Natural killer cell treated with Interleukin-12 subunit alpha and Interleukin-12 subunit beta and Interleukin-15 and Interleukin-18, amount 100 ng/mL, for 72 hours (primary cell): ENCODE data around the gene C5. TPM values are rescaled to one million over a fixed set of nuclear protein-coding genes. Genes with fewer than 3 reads are reported as not detected.

Experiments used
- ATAC-seq, 2 donors: fragments of 150-1000 bp; cut with Tn5 transposase in 1 of 2; sonication (Bioruptor Pico), chemical (Tn5 transposase) in 1 of 2; 2 replicates each; pipeline ENCODE4 v1.10.0; 2021
- DNase-seq: peaks from one replicate; pipeline ENCODE4 v3.0.0; 2022; ENCODE audit warnings: low spot score
- H3K27ac Mint-ChIP-seq, 2 donors: 1 replicate in 1 of 2; 2 replicates in 1 of 2; pipeline ENCODE4 v1.8.0; 2022; ENCODE audit warnings: mixed read lengths in 2 of 2, mild to moderate bottlenecking in 1 of 2, moderate library complexity in 1 of 2
- H3K27me3 Mint-ChIP-seq, 2 donors: 1 replicate in 1 of 2; 2 replicates in 1 of 2; pipeline ENCODE4 v1.8.0; 2022; ENCODE audit warnings: mixed read lengths in 2 of 2
- H3K36me3 Mint-ChIP-seq: one replicate; pipeline ENCODE4 v1.8.0; 2022; ENCODE audit warnings: mixed read lengths
- H3K4me1 Mint-ChIP-seq, 2 donors: 1 replicate in 1 of 2; 2 replicates in 1 of 2; pipeline ENCODE4 v1.8.0; 2022; ENCODE audit warnings: low read depth in 2 of 2, mixed read lengths in 2 of 2, mild to moderate bottlenecking in 1 of 2
- H3K4me3 Mint-ChIP-seq: one replicate; pipeline ENCODE4 v1.8.0; 2022; ENCODE audit warnings: mixed read lengths
- H3K9me3 Mint-ChIP-seq: 2 replicates; pipeline ENCODE4 v1.8.0; 2022; ENCODE audit warnings: mixed read lengths
- total RNA-seq, 2 donors: library from RNA; stranded (reverse); gene quantifications; one replicate each; pipeline ENCODE4 v1.2.3, GENCODE V29; 2022

C5 gene
- total RNA-seq, 2 donors from 2014 or later = 0.88 to 1.0 TPM

- no peak for DNase-seq
- Mint-ChIP-seq H3K36me3 (no peaks in the 10 kb centered on the region), H3K4me1 (no peaks in the 10 kb centered on the region), H3K27me3 (no peaks in the 10 kb centered on the region), H3K27ac (no peak overlapping the region), H3K9me3 (no peaks in the 10 kb centered on the region), H3K4me3 (no peak overlapping the region)
- ATAC-seq = no peak
These were observed 90.1 kb downstream of the C5 start for GRCh38 chr9:120960001-120960400.

GRCh38 chr9:120956862-120957261 lies 93.2 kb downstream of the C5 start:
- H3K9me3 Mint-ChIP-seq = no peaks in the 10 kb centered on the region
- H3K27me3 Mint-ChIP-seq = no peaks in the 10 kb centered on the region
- H3K4me1 Mint-ChIP-seq = no peaks in the 10 kb centered on the region
- DNase-seq (no peak), ATAC-seq (no peak)
- no peaks in the 10 kb centered on the region for H3K36me3 Mint-ChIP-seq
- no peak overlapping the region for H3K4me3 Mint-ChIP-seq
- H3K27ac Mint-ChIP-seq = no peak overlapping the region

GRCh38 chr9:120951960-120952618 lies 98.0 kb downstream of the C5 start:
- H3K27me3 Mint-ChIP-seq = no peaks in the 10 kb centered on the region
- H3K4me1 Mint-ChIP-seq = no peaks in the 10 kb centered on the region
- no peak overlapping the region for H3K4me3 Mint-ChIP-seq
- no peaks in the 10 kb centered on the region for H3K9me3 Mint-ChIP-seq
- ATAC-seq (no peak), DNase-seq (no peak)
- no peaks in the 10 kb centered on the region for H3K36me3 Mint-ChIP-seq
- no peak overlapping the region for H3K27ac Mint-ChIP-seq

- Mint-ChIP-seq H3K4me1 (peaks cover 4 to 5% of the 10 kb centered on the region in 2 donors), H3K27ac (no peak overlapping the region), H3K9me3 (no peaks in the 10 kb centered on the region), H3K27me3 (no peaks in the 10 kb centered on the region), H3K36me3 (no peaks in the 10 kb centered on the region), H3K4me3 (no peak overlapping the region)
- ATAC-seq (no peak), DNase-seq (no peak)
These were observed 99.4 kb downstream of the C5 start for GRCh38 chr9:120950421-120951388.

- no peaks in the 10 kb centered on the region for H3K9me3 Mint-ChIP-seq
- H3K4me3 Mint-ChIP-seq = no peak overlapping the region
- H3K36me3 Mint-ChIP-seq = no peaks in the 10 kb centered on the region
- no peak for ATAC-seq
- H3K27me3 Mint-ChIP-seq = no peaks in the 10 kb centered on the region
- H3K4me1 Mint-ChIP-seq = peaks cover 4 to 6% of the 10 kb centered on the region in 2 donors
- DNase-seq = no peak
- no peak overlapping the region for H3K27ac Mint-ChIP-seq
These were observed 100.8 kb downstream of the C5 start for GRCh38 chr9:120949290-120949689.

- DNase-seq (no peak), ATAC-seq (no peak)
- Mint-ChIP-seq H3K4me1 (peaks cover 4 to 6% of the 10 kb centered on the region in 2 donors), H3K27ac (no peak overlapping the region), H3K27me3 (no peaks in the 10 kb centered on the region), H3K4me3 (no peak overlapping the region), H3K36me3 (no peaks in the 10 kb centered on the region), H3K9me3 (no peaks in the 10 kb centered on the region)
These were observed 101.3 kb downstream of the C5 start for GRCh38 chr9:120948824-120949223.

DNA sequence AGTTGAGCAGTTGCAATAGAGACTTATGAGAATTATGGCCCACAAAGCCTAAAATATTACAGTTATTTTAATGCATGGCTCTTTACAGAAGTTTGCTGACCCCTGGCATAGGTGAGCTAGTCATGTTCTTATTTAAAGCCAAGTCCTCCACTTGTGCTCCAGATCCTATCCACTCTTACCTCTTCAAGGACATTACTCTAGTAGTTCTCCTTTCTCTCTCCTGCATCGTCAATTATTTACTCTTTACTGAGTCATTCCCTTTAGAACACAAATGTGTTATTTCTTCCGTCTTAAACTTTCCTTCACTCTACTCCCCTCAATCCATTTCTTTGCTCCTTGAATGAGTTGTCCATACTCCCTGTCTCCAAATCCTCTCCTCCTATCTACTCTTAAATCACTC lies 102.9 kb downstream of the C5 start:
- Mint-ChIP-seq H3K4me1 (peaks cover 4 to 6% of the 10 kb centered on the region in 2 donors), H3K36me3 (no peaks in the 10 kb centered on the region), H3K27ac (no peak overlapping the region), H3K27me3 (no peaks in the 10 kb centered on the region), H3K4me3 (no peak overlapping the region), H3K9me3 (no peaks in the 10 kb centered on the region)
- no peak for ATAC-seq
- no peak for DNase-seq

- Mint-ChIP-seq H3K4me3 (no peak overlapping the region), H3K27ac (peak overlapping the region in 1 of 2 donors; percentile 10), H3K27me3 (peaks cover 0 to under 1% of the 10 kb centered on the region in 2 donors), H3K36me3 (no peaks in the 10 kb centered on the region), H3K4me1 (peaks cover 4 to 6% of the 10 kb centered on the region in 2 donors), H3K9me3 (no peaks in the 10 kb centered on the region)
- no peak for DNase-seq
- ATAC-seq = no peak
These were observed 103.8 kb downstream of the C5 start for GRCh38 chr9:120946259-120946658.

DNA sequence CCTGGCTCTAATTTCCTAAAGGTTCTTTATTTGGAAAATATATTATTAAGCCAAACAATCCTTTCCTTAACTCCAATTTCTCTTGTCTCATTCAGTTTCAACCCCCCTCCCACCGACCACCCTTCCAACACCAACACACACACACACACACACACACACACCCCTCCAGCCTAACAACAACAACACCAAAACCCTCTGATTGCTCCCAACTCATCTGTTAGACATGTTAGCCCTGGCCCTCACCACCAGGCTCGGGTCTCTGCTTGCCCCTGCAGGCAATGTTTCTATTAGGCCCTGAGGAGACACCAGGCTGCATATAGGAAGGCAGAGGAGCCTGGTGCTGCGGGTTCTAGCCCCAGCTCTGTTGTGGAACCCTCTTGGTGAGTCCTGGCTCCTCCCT lies 105.1 kb downstream of the C5 start:
- peaks cover 0 to 6% of the 10 kb centered on the region in 2 donors for H3K27me3 Mint-ChIP-seq
- H3K36me3 Mint-ChIP-seq = no peaks in the 10 kb centered on the region
- no peaks in the 10 kb centered on the region for H3K9me3 Mint-ChIP-seq
- peak overlapping the region in 1 of 2 donors; percentile 25 for H3K27ac Mint-ChIP-seq
- H3K4me1 Mint-ChIP-seq = peaks cover 4 to 6% of the 10 kb centered on the region in 2 donors
- DNase-seq (no peak), ATAC-seq (no peak)
- H3K4me3 Mint-ChIP-seq = no peak overlapping the region

- no peak for DNase-seq
- Mint-ChIP-seq H3K27me3 (peaks cover 0 to 6% of the 10 kb centered on the region in 2 donors), H3K36me3 (no peaks in the 10 kb centered on the region), H3K4me3 (no peak overlapping the region), H3K4me1 (peaks cover 4 to 6% of the 10 kb centered on the region in 2 donors), H3K9me3 (no peaks in the 10 kb centered on the region), H3K27ac (no peak overlapping the region)
- no peak for ATAC-seq
These were observed 105.6 kb downstream of the C5 start for GRCh38 chr9:120944434-120944843.

- no peak overlapping the region for H3K27ac Mint-ChIP-seq
- H3K9me3 Mint-ChIP-seq = no peaks in the 10 kb centered on the region
- H3K4me1 Mint-ChIP-seq = peaks cover 6% of the 10 kb centered on the region in 2 donors
- no peaks in the 10 kb centered on the region for H3K36me3 Mint-ChIP-seq
- no peak overlapping the region for H3K4me3 Mint-ChIP-seq
- peaks cover 0 to 6% of the 10 kb centered on the region in 2 donors for H3K27me3 Mint-ChIP-seq
- ATAC-seq (no peak), DNase-seq (no peak)
These were observed 107.7 kb downstream of the C5 start for GRCh38 chr9:120942186-120943001.

DNA sequence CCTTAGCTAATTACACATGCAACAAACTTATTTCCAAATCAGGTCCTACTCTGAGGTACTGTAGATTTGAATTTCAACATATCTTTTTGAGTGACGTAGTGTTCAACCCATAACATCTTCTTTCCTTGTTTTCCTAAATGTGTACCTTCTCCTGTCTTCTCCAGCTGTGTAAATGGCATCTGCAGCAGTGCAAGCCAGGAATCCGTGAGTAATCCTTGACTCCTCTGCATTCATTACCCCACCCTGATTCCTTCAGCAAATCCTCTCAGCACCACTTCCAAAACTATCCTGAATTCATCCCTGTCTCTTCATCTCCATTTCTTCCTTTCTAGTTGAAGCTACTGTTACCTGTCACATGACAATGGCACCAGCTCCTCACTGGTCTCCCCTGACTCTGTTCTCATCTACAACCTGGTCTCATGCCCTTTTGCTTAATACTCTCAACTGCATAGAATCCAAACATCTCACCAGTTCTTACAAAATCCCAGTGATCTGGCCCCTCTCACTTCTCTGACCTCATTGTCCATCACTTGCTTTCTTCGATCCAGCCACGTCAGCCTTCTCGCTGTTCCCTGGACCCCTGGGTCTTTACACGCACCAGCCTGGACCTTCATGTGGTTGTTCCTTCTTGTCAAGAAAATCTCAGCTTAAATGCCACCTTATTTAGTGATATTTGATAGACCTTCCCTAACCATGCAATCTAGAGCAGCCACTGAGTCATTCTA lies 108.9 kb downstream of the C5 start:
- ATAC-seq = no peak
- Mint-ChIP-seq H3K4me1 (peaks cover 15 to 17% of the 10 kb centered on the region in 2 donors), H3K9me3 (no peaks in the 10 kb centered on the region), H3K4me3 (no peak overlapping the region), H3K27ac (no peak overlapping the region), H3K36me3 (no peaks in the 10 kb centered on the region), H3K27me3 (peaks cover 0 to 6% of the 10 kb centered on the region in 2 donors)
- no peak for DNase-seq

DNA sequence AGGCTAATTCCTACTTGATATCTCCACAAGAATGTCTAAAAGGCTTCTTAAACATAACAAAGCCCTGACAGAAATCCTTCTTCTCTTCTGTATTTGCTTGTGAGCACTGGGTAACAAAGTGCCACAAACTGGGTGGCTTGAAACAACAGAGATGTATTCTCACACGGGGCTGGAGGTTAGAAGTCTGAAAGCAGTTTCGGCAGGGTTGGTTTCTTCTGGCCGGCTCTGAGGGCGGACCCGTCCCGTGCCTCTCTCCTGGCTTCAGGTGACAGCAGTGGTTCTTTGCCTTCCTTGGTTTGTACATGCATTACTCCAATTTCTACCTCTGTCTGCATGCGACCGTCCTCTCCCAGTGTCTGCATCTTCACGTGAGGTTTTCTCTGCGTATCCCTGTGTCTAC lies 109.5 kb downstream of the C5 start:
- no peak for DNase-seq
- Mint-ChIP-seq H3K4me3 (no peak overlapping the region), H3K36me3 (no peaks in the 10 kb centered on the region), H3K27ac (no peak overlapping the region), H3K4me1 (peaks cover 16 to 20% of the 10 kb centered on the region in 2 donors), H3K9me3 (no peaks in the 10 kb centered on the region), H3K27me3 (peaks cover 0 to 6% of the 10 kb centered on the region in 2 donors)
- no peak for ATAC-seq
